GM12878 (cell line): ENCODE measurements around the gene CD48. TPM values are rescaled to one million over a fixed set of nuclear protein-coding genes. Genes with fewer than 3 reads are reported as not detected.

Experiments used
- ATF7 ChIP-seq: fragments of 450-650 bp; IDR thresholded peaks from 2 replicates; pipeline ENCODE4 v1.6.1; 2016; ENCODE audit warnings: low read depth, mild to moderate bottlenecking
- BCL3 ChIP-seq: IDR thresholded peaks from 2 replicates; pipeline ENCODE4 v1.6.1; 2011; ENCODE audit warnings: borderline replicate concordance, low read depth, mild to moderate bottlenecking, moderate library complexity, low read length; ENCODE audit not compliant: insufficient read depth, poor library complexity, severe bottlenecking
- BMI1 ChIP-seq: fragments of 450-650 bp; IDR thresholded peaks from 2 replicates; pipeline ENCODE4 v1.6.1; 2016; ENCODE audit warnings: mild to moderate bottlenecking, moderate library complexity, borderline replicate concordance
- CHD2 ChIP-seq: IDR thresholded peaks from 2 replicates; pipeline ENCODE4 v1.6.1; 2011; ENCODE audit warnings: low read depth, low read length, improper control_type of control experiment, borderline replicate concordance
- CUX1 ChIP-seq: IDR thresholded peaks from 2 replicates; pipeline ENCODE4 v1.6.1; 2012; ENCODE audit warnings: improper control_type of control experiment, low read depth, low read length; ENCODE audit not compliant: insufficient replicate concordance
- FOXM1 ChIP-seq: IDR thresholded peaks from 2 replicates; pipeline ENCODE4 v1.6.1; 2012; ENCODE audit warnings: low read depth, mild to moderate bottlenecking, inconsistent platforms, low read length, moderate library complexity
- HCFC1 ChIP-seq: fragments of 150-350 bp; IDR thresholded peaks from 2 replicates; pipeline ENCODE4 v1.6.1; 2014; ENCODE audit warnings: low read length
- IRF3 ChIP-seq: fragments of 450-650 bp; IDR thresholded peaks from 2 replicates; pipeline ENCODE4 v1.6.1; 2014; ENCODE audit warnings: mild to moderate bottlenecking
- KDM1A ChIP-seq: fragments of 200-600 bp; sonication (generic); IDR thresholded peaks from 2 replicates; pipeline ENCODE4 v1.6.1; 2016; ENCODE audit warnings: borderline replicate concordance
- PKNOX1 ChIP-seq: fragments of 450-650 bp; IDR thresholded peaks from 2 replicates; pipeline ENCODE4 v1.6.1; 2016; ENCODE audit warnings: mild to moderate bottlenecking
- POLR2AphosphoS5 ChIP-seq: IDR thresholded peaks from 2 replicates; pipeline ENCODE4 v1.6.1; 2011; ENCODE audit warnings: mild to moderate bottlenecking, low read length, inconsistent platforms
- RELB ChIP-seq: fragments of 450-650 bp; IDR thresholded peaks from 2 replicates; pipeline ENCODE4 v1.6.1; 2017; ENCODE audit warnings: low read depth, mild to moderate bottlenecking, moderate library complexity
- SPI1 ChIP-seq: IDR thresholded peaks from 2 replicates; pipeline ENCODE4 v1.6.1; 2011; ENCODE audit warnings: low read depth, mild to moderate bottlenecking, low read length, moderate library complexity, borderline replicate concordance; ENCODE audit not compliant: insufficient read depth
- SREBF1 ChIP-seq: IDR thresholded peaks from 2 replicates; pipeline ENCODE4 v1.6.1; 2012; ENCODE audit warnings: mild to moderate bottlenecking, low read length
- STAT3 ChIP-seq: IDR thresholded peaks from 2 replicates; pipeline ENCODE4 v1.6.1; 2011; ENCODE audit warnings: low read depth, low read length, improper control_type of control experiment
- SUZ12 ChIP-seq: fragments of 200-600 bp; sonication (generic); IDR thresholded peaks from one replicate; pipeline ENCODE4 v1.6.1; 2018; ENCODE audit warnings: antibody characterized with exemption, mild to moderate bottlenecking; ENCODE audit not compliant: unreplicated experiment
- TCF7 ChIP-seq: IDR thresholded peaks from 2 replicates; pipeline ENCODE4 v1.6.1; 2014; ENCODE audit warnings: antibody characterized with exemption, borderline replicate concordance
- ZBED1 ChIP-seq: IDR thresholded peaks from 2 replicates; pipeline ENCODE4 v1.6.1; 2016; ENCODE audit warnings: borderline replicate concordance
- ZNF24 ChIP-seq: fragments of 450-650 bp; IDR thresholded peaks from 2 replicates; pipeline ENCODE4 v1.6.1; 2017; ENCODE audit warnings: antibody characterized with exemption, mild to moderate bottlenecking
- polyA plus RNA-seq, 11 experiments: library from polyadenylated mRNA; depleted of rRNA in 4 of 11; unstranded in 6 of 11; stranded (reverse) in 5 of 11; fragments of >200 nt; fragmentation: Nextera tagmentation in 4 of 11; fragmentation: Illumina TruSeq in 1 of 11; extraction: Ambion mirVana in 4 of 11; extraction: Trizol in 1 of 11; gene quantifications; 1 replicate in 1 of 11; 2 replicates in 10 of 11; pipeline versions ENCODE4 v1.2.1 to v1.2.3, GENCODE V29; 2011 to 2016; ENCODE audit warnings: inconsistent platforms in 2 of 11, missing spikeins in 2 of 11, low read depth in 1 of 11
- total RNA-seq, 4 experiments: library from RNA; depleted of rRNA in 3 of 4; stranded (reverse); fragments of >200 nt in 3 of 4; fragmentation: Illumina TruSeq in 1 of 4; extraction: Trizol in 1 of 4; gene quantifications; 2 replicates each; pipeline versions ENCODE4 v1.2.1 to v1.2.3, GENCODE V29; 2013 to 2021

CD48 gene
- total and polyA plus RNA-seq, 10 of the 15 experiments (the other 5 are each of a cell fraction or from before 2014, with no cell fraction given): 302 to 1,315 (median 430) TPM

GRCh38 chr1:160634543-160635491, 76.8 kb downstream of the CD48 start (continued):
- TF ChIP-seq BCL3 (peak; percentile 85), ATF7 (peak; percentile 55), ZBED1 (peak; percentile 25; the same call in 1 of the 2 replicates), IRF3 (no peak), POLR2AphosphoS5 (peak; percentile 85), SREBF1 (no peak), PKNOX1 (no peak), KDM1A (no peak), STAT3 (no peak), RELB (no peak), SPI1 (no peak), HCFC1 (no peak), ZNF24 (no peak), BMI1 (0 out of 2 replicates have a peak, but pooled peaks have one; percentile 54), TCF7 (no peak), SUZ12 (no peak), CHD2 (peak; percentile 63), FOXM1 (no peak; the same call in 1 of the 2 replicates), CUX1 (no peak)
